HG03571 (cell line): ENCODE results near the gene SI.
"Not testable (repeated sequence)": the region's sequence is repeated elsewhere in the genome, so short reads cannot be mapped to it uniquely, and the experiment has no call there.

Experiments
- ATAC-seq: cut with Tn5 transposase; IDR thresholded peaks from one replicate; pipeline ENCODE4 v1.9.1; 2021; ENCODE audit not compliant: unreplicated experiment

Gene SI

GRCh38 chr3:165078293-165078692, at the start of gene SI:
SI (minus strand) TSS chr3:165078496; CDS start chr3:165076012, 2,484 bp downstream.
- no peak for ATAC-seq

GRCh38 chr3:165125836-165126235, 47.5 kb upstream of the SI start:
- ATAC-seq, result no peak

DNA sequence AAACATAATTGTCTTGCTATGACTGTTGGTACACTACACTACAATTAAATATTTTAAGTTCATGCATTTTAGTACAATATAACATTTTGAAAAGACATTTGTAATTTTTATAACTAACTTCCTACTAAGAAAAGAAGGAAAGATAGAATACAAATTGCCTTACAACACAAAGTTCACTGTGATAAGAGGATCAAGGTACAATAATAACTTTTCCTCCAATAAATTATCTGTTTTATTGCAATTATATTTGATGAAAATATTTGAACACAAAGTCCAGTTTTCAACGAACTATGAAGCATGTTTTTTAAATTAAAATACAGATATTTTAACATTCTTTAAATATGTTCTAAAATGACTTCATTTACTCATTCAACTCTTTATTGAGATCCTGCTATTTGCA, 33.1 kb upstream of the SI start:
- no peak for ATAC-seq

DNA sequence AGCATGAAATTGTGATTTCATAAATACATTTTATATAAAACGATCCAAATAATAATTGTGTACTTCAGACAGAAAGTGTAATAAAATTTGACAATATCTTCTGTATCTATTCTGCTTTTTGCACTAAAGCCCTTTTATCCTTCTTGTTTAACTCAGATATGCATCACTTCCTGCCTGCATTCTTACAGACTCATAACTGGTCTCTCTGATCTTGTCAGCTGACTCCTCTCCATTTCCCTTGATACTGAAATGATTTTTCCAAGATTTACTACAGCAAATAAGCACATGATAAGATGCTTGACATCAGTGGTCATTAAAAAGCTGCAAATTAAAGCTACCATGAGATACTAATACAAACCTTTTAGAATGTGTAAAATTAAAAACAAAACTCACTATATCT, 25.3 kb upstream of the SI start:
- ATAC-seq, result no peak

DNA sequence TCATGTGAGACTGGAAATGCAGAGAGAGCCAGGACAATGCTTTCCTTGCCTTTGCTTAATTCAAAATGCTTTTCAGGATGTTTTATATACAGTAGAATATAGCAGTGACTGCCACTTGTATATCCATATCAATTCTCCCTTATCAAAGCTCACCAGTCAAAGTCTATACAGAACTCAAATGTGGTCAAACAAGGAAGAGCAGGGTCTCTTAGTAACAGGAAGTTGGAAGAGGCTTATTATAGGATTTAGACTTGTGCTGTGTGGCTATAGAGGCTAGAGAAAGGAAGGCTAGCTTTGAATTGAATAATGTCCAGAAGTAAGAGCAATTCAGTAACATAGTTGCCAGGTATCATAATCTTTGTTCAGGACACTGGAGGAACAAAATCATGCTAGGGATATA, 4.4 kb upstream of the SI start:
- no peak for ATAC-seq

- no peak for ATAC-seq
Observed at GRCh38 chr3:165081183-165081582, 2.9 kb upstream of the SI start.

DNA sequence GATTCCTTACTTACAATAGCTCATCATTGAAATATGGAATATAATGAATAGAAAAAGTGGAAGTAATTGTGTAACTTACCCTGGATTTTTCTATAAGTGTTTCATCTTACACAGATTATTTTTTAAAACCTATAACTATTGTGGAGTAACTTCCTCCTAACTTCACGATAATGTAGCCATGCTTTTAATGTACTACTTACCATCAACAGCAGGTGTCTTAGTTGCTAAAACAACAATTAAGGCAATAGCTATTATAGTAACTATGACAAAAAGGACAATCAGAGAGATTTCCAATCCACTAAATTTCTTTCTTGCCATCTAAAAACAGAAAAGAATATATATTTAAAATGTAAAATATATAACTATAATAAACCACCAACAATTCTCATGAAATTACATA, 2.6 kb downstream of the SI start:
- no peak for ATAC-seq

DNA sequence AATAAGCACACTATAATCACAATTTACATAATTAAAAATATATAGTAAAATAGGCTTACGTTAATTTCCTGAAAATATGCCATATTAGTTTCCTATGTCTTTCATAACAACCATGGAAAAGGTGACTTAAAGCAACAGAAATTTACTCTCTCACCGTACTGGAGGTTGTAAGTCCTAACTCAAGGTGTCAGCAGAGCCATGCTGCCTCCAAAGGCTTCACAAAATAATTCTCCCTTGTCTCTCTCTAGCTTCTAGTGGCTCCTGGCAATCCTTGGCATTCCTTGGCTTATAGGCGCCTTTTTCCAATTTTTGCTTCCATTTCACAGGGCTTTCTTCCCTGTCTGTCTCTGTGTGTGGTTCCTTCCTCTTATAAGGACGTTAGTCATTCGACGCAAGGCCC, 7.6 kb downstream of the SI start:
- no peak for ATAC-seq

- no peak for ATAC-seq
Observed at GRCh38 chr3:165056510-165056909, 21.8 kb downstream of the SI start.

DNA sequence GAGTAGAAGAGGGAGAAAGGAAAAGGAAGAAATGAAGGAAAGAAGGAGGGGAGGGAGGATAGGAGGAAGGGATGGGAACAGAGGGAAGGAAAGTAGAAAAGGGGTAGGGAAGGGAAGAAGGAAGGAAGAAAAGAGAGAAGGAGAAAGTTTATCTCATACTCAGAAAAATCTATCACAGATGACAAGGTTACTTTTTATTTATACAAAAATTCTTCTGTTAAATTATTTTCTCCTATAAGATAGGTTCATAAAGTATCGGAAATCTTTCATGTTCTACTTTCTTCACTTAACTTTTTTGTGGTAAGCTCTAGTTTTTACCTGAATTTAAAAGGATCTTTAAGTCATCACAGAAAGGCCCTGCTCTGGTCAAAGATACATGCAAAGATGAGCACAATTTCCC, 38.1 kb downstream of the SI start:
- ATAC-seq, result no peak

- ATAC-seq, result no peak
Observed at GRCh38 chr3:165011557-165011956, 66.7 kb downstream of the SI start.

- ATAC-seq, result no peak
Observed at GRCh38 chr3:164984947-164985346, 93.3 kb downstream of the SI start.

DNA sequence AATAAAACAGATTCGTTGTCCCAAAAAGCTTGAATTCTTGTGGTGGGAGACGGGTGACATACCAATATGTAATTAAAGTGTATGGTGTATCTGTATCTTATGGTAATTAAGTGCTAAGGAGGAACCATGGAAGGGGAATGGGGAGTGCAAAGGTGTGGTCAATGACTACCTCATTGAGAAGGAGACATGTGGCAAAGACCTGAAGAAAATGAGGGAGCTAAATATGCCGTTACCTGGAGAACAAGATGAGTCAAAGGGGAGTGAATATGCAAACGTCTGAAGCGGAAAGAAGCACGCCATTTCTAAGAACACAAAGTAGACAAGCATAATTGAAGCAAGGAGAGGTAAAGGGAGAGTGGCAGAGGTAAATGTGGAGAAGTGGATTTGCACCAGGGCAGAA, 115.7 kb downstream of the SI start:
- no peak for ATAC-seq

GRCh38 chr3:164952966-164953365, 125.3 kb downstream of the SI start:
- ATAC-seq, result no peak

DNA sequence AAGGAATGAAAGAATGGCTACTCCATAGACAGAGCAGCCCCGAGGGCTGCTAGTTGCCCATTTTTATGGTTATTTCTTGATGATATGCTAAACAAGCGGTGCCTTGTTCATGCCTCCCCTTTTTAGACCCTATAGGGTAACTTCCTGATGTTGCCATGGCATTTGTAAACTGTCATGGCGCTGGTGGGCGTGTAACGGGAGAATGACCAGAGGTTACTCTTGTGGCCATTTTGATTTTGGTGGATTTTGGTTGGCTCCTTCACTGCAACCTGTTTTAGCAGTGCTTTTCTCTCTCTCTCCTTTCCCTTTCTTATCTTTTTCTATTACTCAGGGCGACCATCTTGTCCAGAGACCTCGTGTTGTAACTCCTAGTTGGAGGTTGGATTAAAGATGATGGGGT, 126.9 kb downstream of the SI start:
- not testable (repeated sequence) for ATAC-seq

DNA sequence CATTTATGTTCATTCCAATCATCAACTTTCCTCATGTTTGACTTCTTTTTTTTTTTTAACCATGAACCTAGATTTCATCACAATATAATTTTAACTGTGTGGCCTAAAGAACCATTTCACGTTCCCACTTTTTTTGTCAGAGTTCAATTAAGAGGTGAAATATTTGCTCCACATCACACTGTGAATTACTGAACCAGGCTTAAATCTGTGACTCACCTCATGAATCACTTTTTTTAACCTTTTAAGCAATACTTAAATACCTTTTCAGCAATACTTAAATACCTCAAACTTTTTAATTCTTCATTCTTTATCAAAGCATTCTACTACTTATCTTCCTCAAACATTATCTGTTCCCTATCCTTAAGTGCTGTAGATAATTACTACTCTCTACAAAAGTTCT, 137.6 kb downstream of the SI start:
- no peak for ATAC-seq

GRCh38 chr3:164929642-164930041, 148.7 kb downstream of the SI start:
- ATAC-seq, result no peak
